HG03460 (cell line): ENCODE measurements around the gene PSD4.

ENCODE experiments used
- ATAC-seq: cut with Tn5 transposase; IDR thresholded peaks from one replicate; pipeline ENCODE4 v1.9.1; 2021; ENCODE audit not compliant: unreplicated experiment

PSD4 gene

DNA sequence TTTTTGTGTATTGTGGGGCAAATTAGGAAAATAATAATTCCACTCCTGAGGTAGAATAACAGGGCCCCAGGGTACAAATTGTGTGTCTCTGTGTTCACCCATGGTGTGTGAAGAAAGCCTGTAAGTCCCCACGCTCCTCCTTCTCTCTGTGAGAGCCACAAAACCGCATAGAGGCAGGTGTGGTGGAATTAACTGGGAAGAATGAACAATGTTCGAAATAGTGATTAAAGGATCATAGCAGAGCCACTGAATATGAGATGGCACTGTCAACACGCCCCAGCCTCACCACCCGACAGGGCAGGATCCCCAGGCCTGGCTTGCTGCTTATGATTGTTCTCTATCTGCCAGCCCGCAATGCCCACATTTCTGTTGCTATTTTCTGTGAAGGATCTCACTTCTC, 32.3 kb upstream of the PSD4 start:
- no peak for ATAC-seq

GRCh38 chr2:113142290-113142689, 31.5 kb upstream of the PSD4 start:
- no peak for ATAC-seq

GRCh38 chr2:113144259-113144658, 29.5 kb upstream of the PSD4 start:
- ATAC-seq: no peak

DNA sequence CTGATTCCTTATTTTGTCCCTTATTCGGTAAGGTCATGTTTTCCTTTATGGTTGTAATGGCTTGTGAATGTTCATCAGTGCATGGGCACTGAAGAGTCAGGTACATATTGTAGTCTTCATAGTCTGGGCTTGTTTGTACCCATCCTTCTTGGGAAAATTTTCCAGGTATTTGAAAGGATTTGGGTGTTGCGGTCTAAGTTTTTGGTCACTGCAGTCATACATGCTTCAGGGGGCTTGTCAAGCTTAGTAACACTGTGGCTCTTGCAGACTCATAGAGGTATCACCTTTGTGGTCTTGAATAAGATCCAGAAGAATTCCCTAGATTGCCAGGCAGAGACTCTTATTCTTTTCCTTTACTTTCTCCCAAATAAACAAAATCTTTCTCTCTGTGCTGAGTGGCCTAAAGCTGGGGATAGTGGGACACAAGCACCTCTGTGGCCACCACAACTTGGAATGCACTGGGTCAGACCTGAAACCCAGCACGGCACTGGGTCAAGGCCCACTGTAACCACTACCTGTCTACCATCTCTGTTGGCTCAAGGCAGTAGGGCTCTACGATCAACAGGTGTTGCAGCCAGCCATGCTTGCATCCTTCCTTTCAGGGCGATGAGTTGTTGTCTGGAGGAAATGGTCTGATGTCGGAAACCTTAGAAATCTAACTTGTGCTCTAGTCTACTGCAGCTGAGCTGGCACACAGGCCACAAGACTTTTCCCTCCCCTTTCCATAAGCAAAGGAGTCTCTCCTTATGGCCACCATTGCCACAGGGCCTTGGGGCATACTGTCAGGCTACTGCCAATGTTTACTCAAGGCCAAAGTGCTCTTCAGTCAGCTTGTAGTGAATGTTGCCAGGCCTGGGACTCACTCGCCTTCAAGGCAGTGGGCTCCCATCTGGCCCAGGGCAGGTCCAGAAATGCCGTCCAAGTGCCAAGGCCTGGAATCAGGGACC, 24.9 kb upstream of the PSD4 start:
- ATAC-seq: no peak

DNA sequence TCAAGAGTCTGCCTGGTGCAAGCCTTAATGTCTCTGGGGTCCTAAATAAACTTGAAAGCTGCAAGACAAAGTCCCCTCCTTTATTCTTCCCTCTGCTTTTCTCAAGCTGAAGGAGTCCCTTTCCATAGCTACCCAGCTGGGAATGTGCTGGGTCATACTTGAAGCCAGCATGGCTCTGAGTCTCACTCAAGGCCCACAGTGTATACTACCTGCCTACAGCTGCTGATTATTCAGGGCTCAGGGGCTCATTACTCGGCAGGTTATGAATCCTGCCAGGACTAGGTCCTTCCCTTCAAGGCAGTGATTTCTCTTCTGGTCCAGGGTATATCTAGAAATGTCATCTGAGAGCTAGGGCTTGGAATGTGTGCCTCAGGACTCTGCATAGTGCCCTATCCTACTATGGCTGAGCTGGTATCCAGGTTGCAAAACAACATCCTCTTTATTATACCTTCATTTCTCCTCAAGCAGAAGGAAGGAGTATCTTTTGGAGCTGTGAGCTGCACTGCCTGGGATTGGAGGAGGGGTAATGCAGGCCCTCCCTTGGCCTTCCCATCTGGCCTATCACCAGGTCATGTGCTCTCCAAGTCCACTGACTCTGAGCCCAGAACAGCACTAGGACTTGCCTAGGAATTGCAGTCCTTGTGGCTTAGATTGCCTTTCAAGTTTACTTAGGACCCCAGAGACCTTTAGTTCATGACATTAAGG, 24.1 kb upstream of the PSD4 start:
- ATAC-seq: no peak

- ATAC-seq: no peak
Observed at GRCh38 chr2:113150258-113150601, 23.5 kb upstream of the PSD4 start.

- ATAC-seq: no peak
Observed at GRCh38 chr2:113155331-113155730, 18.4 kb upstream of the PSD4 start.

DNA sequence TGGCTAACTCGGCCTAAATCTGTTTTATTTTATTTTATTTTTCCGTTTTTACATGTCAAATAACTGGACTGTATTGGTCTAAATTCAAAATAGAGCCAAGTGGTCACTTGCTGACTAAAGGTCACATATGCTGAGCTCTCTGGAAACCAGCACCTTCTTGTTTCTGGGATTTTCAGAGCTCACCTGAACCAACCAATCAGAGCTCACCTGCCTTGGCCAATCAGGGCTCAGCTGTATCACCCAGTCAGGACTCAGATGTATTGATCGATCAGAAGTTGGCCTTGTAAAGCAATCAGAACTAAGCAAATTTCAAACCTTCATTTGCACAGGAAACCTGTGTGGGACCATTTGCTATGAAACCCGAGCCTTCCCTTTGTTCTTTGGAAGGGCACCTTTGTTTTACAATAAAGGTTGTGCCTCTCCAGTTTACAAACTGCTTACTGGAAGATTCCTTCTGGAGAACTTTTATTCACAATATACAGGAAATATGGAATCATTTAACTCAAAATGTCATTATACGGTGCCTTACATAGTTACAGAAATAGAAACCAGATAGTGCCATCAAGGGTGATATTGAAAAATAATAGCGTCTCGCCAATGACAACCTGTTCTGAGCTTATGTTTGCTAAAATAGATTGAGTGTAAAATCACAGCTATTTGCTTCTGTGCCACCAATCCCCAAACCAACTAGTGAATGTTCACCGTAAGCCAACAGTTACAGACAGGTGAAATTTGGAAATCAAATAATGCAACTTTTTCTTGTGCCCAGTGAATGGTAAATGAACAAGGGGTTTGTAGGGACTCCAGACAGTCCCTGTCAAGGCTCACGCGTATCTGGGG, 17.3 kb upstream of the PSD4 start:
- ATAC-seq: no peak

DNA sequence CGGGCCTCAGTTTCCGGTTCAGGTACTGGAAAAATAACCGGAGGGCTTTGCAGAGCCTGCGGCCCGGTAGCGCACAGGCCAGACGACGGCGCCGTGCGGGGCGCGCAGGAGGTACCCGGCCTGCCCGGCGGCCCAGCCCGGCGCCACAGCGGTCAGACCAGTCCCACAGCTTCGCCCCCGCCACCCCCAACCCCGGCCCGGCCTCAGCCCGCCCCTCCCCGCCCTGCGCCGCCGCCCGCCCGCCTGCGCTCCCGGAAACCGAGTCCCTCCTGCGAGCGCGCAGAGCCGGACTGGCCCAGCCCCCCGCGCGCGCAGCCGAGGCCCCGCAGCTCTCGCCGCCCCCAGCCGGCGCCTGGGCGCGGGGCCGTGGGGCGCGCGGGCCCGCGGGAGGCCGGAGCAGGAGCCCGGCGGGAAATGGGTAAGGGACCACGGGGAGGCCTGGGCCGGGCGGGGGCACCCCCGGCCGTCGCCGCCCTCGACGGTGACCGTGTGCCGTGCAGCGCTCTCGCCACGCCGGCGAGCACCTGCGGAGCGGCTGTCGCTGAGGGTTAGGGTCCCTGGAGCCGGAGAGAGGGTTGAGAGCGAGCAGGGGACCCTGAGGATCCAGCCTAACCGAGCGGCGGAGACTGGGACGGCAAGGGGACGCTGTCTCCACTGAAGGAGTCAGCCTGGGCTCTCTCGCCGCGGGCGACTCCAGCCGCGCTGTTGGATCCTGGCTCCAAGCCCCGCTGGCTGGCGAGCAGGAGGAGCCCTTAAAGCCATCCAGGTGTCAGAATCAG, 16.5 kb upstream of the PSD4 start:
- ATAC-seq: peak; percentile 77

- peak; percentile 24 for ATAC-seq
Observed at GRCh38 chr2:113157897-113158753, 15.6 kb upstream of the PSD4 start.

- ATAC-seq: no peak
Observed at GRCh38 chr2:113158884-113159553, 14.8 kb upstream of the PSD4 start.

DNA sequence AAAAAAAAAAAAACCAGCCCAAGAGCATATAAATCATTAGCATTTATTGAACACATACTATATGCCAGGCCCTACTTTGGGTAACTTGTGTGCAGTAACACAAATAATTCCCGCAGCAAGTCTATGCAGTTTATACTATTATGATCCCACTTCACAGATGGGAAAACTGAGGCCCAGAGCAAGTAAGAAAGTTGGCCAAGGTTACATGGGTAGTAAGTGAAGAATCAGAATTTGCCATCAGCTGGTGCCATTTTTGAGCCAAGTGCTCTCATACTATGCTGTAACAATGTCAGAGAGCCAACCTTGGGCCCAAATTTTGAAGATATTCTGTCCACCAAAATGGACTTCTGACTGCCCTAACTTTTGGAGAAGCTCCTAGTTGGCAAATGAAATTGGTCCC, 13.5 kb upstream of the PSD4 start:
- ATAC-seq: no peak

GRCh38 chr2:113160962-113161361, 12.8 kb upstream of the PSD4 start:
- ATAC-seq: no peak

- ATAC-seq: no peak
Observed at GRCh38 chr2:113162173-113162572, 11.6 kb upstream of the PSD4 start.

DNA sequence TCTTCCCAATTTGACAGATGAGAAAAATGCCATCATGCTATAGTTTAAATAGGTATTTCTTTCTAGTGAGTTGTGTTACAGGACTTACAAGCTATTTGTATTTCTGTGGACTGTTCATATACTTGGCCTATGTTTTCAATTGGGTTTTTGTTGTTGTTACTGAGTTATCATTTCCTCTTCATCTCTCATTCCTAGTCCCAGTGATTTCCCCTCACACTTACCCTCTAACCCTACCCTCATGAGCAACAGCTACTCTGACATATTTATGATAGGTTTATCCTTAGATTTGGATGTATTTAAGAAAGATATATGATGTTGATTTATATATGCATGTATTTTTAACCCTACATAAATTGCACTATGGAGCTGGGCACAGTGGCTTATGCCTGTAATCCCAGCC, 10.9 kb upstream of the PSD4 start:
- no peak for ATAC-seq

DNA sequence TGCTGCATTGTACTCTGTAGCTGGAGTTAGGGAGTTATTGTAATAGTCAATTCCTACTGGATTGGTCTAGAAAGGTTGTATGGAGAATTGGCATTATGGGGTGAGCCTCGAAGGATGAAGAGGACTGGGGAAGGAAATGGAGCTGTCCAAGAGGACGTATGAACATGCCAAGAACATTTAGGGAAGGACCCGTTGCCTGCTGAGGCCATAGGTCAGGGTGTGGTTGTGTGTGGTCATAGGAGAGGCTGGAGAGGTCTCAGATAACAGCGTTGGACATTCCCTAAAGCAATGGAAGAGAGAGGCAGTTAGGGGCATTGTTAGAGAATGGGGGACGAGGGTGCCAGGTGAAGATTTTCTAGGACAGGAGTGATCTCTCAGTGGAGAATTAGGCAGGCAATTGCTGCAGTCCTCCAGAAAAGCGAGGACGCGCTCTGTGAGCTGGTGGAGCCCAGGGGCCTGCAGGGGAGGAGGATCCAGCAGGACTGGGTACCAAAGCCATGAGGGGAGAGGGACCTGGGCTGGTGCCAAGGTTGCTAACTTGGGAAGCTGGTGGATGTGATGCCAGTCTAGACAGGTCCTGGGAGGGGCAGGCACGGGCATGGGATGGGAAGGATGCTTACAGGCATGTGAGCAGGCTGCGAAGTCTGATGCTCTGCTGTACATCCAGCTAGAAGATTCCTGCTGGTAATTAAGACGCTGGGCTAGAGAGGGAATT, 9.4 kb upstream of the PSD4 start:
- no peak for ATAC-seq

DNA sequence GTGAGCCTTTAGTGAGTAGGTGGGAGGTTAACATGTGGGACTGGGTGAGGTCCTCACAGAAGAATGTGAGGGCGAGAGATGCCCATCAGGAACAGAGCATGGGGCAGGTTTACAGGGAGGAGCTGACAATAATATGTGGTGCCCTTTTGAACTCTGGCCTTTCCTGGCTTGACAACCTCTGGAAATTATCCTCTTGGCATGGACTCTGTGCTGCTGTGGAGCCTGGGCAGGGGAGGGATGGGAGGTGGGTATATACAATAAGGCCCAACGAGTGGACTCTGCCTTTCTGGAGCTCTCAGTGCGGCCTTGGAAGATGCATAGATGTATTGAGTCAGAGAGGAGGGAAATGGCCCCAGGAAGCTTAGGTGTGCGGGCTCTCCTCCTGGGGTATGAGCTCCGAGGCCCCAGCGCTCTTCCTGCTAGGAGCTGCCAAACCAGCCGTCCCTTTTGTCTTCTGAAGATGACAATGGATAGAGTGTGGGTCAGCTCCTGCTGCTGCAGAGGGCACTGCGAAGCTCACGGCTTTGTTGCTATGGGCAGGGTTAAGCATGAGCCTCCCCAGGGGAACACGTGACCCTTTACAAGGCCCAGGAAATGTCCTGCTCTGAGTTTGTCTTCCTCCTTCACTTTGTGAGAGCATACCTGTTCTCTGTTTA, 8.7 kb upstream of the PSD4 start:
- no peak for ATAC-seq

GRCh38 chr2:113166187-113166645, 7.6 kb upstream of the PSD4 start:
- no peak for ATAC-seq
